ENCODE measurements around the gene PSRC1.

The PSRC1 gene

GRCh38 chr1:109256971-109257681 lies 25.8 kb downstream of the PSRC1 start:
- DNase-seq = no peak

GRCh38 chr1:109256085-109256484 lies 26.9 kb downstream of the PSRC1 start:
- no peak for DNase-seq

GRCh38 chr1:109255678-109256077 lies 27.3 kb downstream of the PSRC1 start:
- DNase-seq = no peak

- DNase-seq = no peak
These were observed 27.8 kb downstream of the PSRC1 start for GRCh38 chr1:109255097-109255651.

- DNase-seq = no peak
These were observed 28.3 kb downstream of the PSRC1 start for GRCh38 chr1:109254621-109255096.

- DNase-seq = no peak
These were observed 28.9 kb downstream of the PSRC1 start for GRCh38 chr1:109253803-109254620.

GRCh38 chr1:109252893-109253802 lies 29.8 kb downstream of the PSRC1 start:
- no peak for DNase-seq

- no peak for DNase-seq
These were observed 30.6 kb downstream of the PSRC1 start for GRCh38 chr1:109252167-109252892.

GRCh38 chr1:109251277-109252166 lies 31.4 kb downstream of the PSRC1 start:
- DNase-seq = no peak

GRCh38 chr1:109250454-109251276 lies 32.3 kb downstream of the PSRC1 start:
- DNase-seq = no peak

GRCh38 chr1:109249654-109250401 lies 33.1 kb downstream of the PSRC1 start:
- DNase-seq = no peak

GRCh38 chr1:109248797-109249629 lies 33.9 kb downstream of the PSRC1 start, which contains the start of gene CELSR2:
Gene CELSR2 (plus strand): TSS chr1:109249539. CDS start chr1:109250080, 541 bp downstream.
- DNase-seq = peak; percentile 32 to 85 (median 50)

GRCh38 chr1:109248444-109248796 lies 34.5 kb downstream of the PSRC1 start:
- DNase-seq = no peak

GRCh38 chr1:109247401-109248365 lies 35.3 kb downstream of the PSRC1 start:
- DNase-seq = no peak

- DNase-seq = no peak
These were observed 36.8 kb downstream of the PSRC1 start for GRCh38 chr1:109246141-109246551.

GRCh38 chr1:109243860-109244552 lies 38.9 kb downstream of the PSRC1 start:
- no peak for DNase-seq
